ENCODE measurements around the gene YPEL1. TPM values are rescaled to one million over a fixed set of nuclear protein-coding genes. Genes with fewer than 3 reads are reported as not detected.

Gene YPEL1
- total RNA-seq, 1 experiment from 2014 or later, result 3.1 TPM

DNA sequence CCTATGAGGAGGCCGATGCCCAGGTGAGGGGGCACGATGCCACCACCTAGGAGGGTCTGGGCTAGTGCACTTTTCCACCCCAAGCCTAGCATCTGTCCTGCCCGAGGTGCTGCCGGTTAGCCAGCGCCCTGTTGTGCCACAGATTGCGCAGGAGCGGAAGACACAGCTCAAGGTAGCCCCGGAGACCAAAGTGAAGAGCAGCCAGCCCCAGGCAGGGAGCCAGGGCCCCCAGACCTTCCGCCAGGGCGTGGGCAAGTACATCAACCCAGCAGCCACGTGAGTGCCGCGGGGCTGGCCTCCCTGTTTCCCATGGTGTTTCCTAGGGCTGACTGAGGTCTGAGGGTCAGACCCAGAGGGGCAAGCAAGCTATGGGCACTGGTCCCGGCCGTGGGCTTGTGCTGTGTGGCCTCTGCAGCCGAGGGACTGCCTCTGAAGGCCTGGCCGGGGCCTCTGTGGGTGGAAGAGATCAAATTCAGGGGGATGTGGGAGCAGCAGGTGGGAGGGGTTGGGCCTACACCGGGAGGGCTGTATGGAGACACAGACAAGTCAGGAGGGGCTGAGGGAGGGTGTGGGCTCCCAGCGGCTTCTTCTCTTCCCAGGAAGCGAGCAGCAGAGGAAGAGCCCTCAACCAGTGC lies 40.7 kb downstream of the YPEL1 start:
- Histone ChIP-seq H3K9me2 (ENCODE audit: insufficient read depth) (no peaks in the 10 kb centered on the region), H3K27ac (ENCODE audit: low read depth, low read length) (no peak overlapping the region), H4K20me1 (ENCODE audit: insufficient read depth) (no peaks in the 10 kb centered on the region), H3K36me3 (ENCODE audit: control insufficient read depth in 1 of 2, insufficient read depth in 2 of 2, low read length in 2 of 2) (peaks cover 6 to 8% of the 10 kb centered on the region in 2 experiments; a peak in 2 of 4 replicates), H3K27me3 (ENCODE audit: insufficient read depth, low read length) (no peaks in the 10 kb centered on the region), H3K9ac (ENCODE audit: low read length) (no peak overlapping the region), H3K4me2 (ENCODE audit: low read length) (no peak overlapping the region), H3K9me3 (ENCODE audit: control insufficient read depth in 1 of 2, insufficient read depth in 1 of 2, low read depth in 1 of 2, low read length in 2 of 2) (no peaks in the 10 kb centered on the region), H2AFZ (ENCODE audit: low read depth, low read length, poor library complexity, severe bottlenecking) (no peak overlapping the region), H3K79me2 (ENCODE audit: insufficient read depth, low read length) (no peaks in the 10 kb centered on the region), H3K4me1 (ENCODE audit: control insufficient read depth in 1 of 2, insufficient read depth in 2 of 2, low read length in 2 of 2) (no peaks in the 10 kb centered on the region), H3K4me3 (replicated peaks in 1 of 2; ENCODE audit: low read depth in 1 of 2, low read length in 2 of 2) (no peak overlapping the region)
- ChIA-PET CTCF (no interaction called here), POLR2A (no interaction called here), RAD21 (ENCODE audit: low non-redundant PET in 1 of 2, low total read pairs in 2 of 2, uncharacterized antibody in 2 of 2, unreplicated experiment in 2 of 2) (no interaction called here)
- no peak for TF ChIP-seq RAD21 (IDR thresholded peaks at IDR 0.05; ENCODE audit: low read depth)
- TF ChIP-seq, protein P1, sequence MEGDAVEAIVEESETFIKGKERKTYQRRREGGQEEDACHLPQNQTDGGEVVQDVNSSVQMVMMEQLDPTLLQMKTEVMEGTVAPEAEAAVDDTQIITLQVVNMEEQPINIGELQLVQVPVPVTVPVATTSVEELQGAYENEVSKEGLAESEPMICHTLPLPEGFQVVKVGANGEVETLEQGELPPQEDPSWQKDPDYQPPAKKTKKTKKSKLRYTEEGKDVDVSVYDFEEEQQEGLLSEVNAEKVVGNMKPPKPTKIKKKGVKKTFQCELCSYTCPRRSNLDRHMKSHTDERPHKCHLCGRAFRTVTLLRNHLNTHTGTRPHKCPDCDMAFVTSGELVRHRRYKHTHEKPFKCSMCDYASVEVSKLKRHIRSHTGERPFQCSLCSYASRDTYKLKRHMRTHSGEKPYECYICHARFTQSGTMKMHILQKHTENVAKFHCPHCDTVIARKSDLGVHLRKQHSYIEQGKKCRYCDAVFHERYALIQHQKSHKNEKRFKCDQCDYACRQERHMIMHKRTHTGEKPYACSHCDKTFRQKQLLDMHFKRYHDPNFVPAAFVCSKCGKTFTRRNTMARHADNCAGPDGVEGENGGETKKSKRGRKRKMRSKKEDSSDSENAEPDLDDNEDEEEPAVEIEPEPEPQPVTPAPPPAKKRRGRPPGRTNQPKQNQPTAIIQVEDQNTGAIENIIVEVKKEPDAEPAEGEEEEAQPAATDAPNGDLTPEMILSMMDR (IDR thresholded peaks at IDR 0.05 in 2 of 3, conservative IDR thresholded peaks at IDR 0.05 in 1 of 3; ENCODE audit: borderline replicate concordance in 1 of 3, insufficient read depth in 1 of 3, low read depth in 2 of 3, low read length in 2 of 3), result no peak
- TF ChIP-seq EZH2phosphoT487 (IDR thresholded peaks at IDR 0.05; ENCODE audit: borderline replicate concordance), result no peak
- TF ChIP-seq, protein P2, sequence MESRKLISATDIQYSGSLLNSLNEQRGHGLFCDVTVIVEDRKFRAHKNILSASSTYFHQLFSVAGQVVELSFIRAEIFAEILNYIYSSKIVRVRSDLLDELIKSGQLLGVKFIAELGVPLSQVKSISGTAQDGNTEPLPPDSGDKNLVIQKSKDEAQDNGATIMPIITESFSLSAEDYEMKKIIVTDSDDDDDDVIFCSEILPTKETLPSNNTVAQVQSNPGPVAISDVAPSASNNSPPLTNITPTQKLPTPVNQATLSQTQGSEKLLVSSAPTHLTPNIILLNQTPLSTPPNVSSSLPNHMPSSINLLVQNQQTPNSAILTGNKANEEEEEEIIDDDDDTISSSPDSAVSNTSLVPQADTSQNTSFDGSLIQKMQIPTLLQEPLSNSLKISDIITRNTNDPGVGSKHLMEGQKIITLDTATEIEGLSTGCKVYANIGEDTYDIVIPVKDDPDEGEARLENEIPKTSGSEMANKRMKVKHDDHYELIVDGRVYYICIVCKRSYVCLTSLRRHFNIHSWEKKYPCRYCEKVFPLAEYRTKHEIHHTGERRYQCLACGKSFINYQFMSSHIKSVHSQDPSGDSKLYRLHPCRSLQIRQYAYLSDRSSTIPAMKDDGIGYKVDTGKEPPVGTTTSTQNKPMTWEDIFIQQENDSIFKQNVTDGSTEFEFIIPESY (IDR thresholded peaks at IDR 0.05; ENCODE audit: extremely low read depth, insufficient replicate concordance, low read length), result no peak
- no peak for TF ChIP-seq ZFX (IDR thresholded peaks at IDR 0.05)
- TF ChIP-seq CBX3 (IDR thresholded peaks at IDR 0.05; ENCODE audit: low read depth), result no peak
- TF ChIP-seq CEBPB (IDR thresholded peaks at IDR 0.05; ENCODE audit: low read depth), result no peak
- TF ChIP-seq POLR2AphosphoS5 (IDR thresholded peaks at IDR 0.05; ENCODE audit: low read depth, low read length), result no peak
- ATAC-seq (no peak), DNase-seq (ENCODE audit: low read depth, low spot score) (no peak)
- intact Hi-C loops (cut with micrococcal nuclease), result no loop called here
- BruUV-seq (replicated peaks), result no TSS peak
